ENCODE measurements around the gene DLGAP1. TPM values are rescaled to one million over a fixed set of nuclear protein-coding genes. Genes with fewer than 3 reads are reported as not detected.

DLGAP1 gene
- total RNA-seq, 1 donor from 2014 or later: 11.5 TPM

- H3K27me3 Mint-ChIP-seq (ENCODE audit: low read depth): no peaks in the 10 kb centered on the region
- DNase-seq (ENCODE audit: low read depth, low spot score): no peak
- H3K36me3 Mint-ChIP-seq (ENCODE audit: low read depth): no peaks in the 10 kb centered on the region
- H3K4me3 Mint-ChIP-seq: no peak overlapping the region
- no peak overlapping the region for H3K27ac Mint-ChIP-seq (ENCODE audit: unreplicated experiment)
- peaks cover 14% of the 10 kb centered on the region for H3K4me1 Mint-ChIP-seq
- no peaks in the 10 kb centered on the region for H3K9me3 Mint-ChIP-seq
- no peak for TF ChIP-seq CTCF (conservative IDR thresholded peaks at IDR 0.05)
Observed at GRCh38 chr18:3793545-3793944, 661.6 kb downstream of the DLGAP1 start.

GRCh38 chr18:3793111-3793510 is 662.0 kb downstream of the DLGAP1 start:
- H3K27ac Mint-ChIP-seq (ENCODE audit: unreplicated experiment): no peak overlapping the region
- no peak for TF ChIP-seq CTCF (conservative IDR thresholded peaks at IDR 0.05)
- H3K9me3 Mint-ChIP-seq: no peaks in the 10 kb centered on the region
- H3K4me3 Mint-ChIP-seq: no peak overlapping the region
- no peak for DNase-seq (ENCODE audit: low read depth, low spot score)
- no peaks in the 10 kb centered on the region for H3K27me3 Mint-ChIP-seq (ENCODE audit: low read depth)
- H3K36me3 Mint-ChIP-seq (ENCODE audit: low read depth): no peaks in the 10 kb centered on the region
- H3K4me1 Mint-ChIP-seq: peaks cover 12% of the 10 kb centered on the region

- Mint-ChIP-seq H3K27me3 (ENCODE audit: low read depth) (no peaks in the 10 kb centered on the region), H3K4me3 (no peak overlapping the region)
- no peak for TF ChIP-seq CTCF (conservative IDR thresholded peaks at IDR 0.05)
Observed at GRCh38 chr18:3792711-3793110, 662.4 kb downstream of the DLGAP1 start.

GRCh38 chr18:3791238-3791637 is 663.9 kb downstream of the DLGAP1 start:
- H3K36me3 Mint-ChIP-seq (ENCODE audit: low read depth): peaks cover 2% of the 10 kb centered on the region
- no peak overlapping the region for H3K4me3 Mint-ChIP-seq
- no peak overlapping the region for H3K27ac Mint-ChIP-seq (ENCODE audit: unreplicated experiment)
- no peaks in the 10 kb centered on the region for H3K9me3 Mint-ChIP-seq
- no peaks in the 10 kb centered on the region for H3K27me3 Mint-ChIP-seq (ENCODE audit: low read depth)
- TF ChIP-seq CTCF (conservative IDR thresholded peaks at IDR 0.05): no peak
- DNase-seq (ENCODE audit: low read depth, low spot score): no peak
- peaks cover 9% of the 10 kb centered on the region for H3K4me1 Mint-ChIP-seq

More at GRCh38 chr18:3792711-3793110, 662.4 kb downstream of the DLGAP1 start:
- Mint-ChIP-seq H3K4me1 (peaks cover 9% of the 10 kb centered on the region), H3K36me3 (ENCODE audit: low read depth) (no peaks in the 10 kb centered on the region), H3K9me3 (no peaks in the 10 kb centered on the region), H3K27ac (ENCODE audit: unreplicated experiment) (no peak overlapping the region)
- no peak for DNase-seq (ENCODE audit: low read depth, low spot score)

- Mint-ChIP-seq H3K36me3 (ENCODE audit: low read depth) (peaks cover 5% of the 10 kb centered on the region), H3K27me3 (ENCODE audit: low read depth) (no peaks in the 10 kb centered on the region), H3K9me3 (peaks cover 3% of the 10 kb centered on the region), H3K4me3 (no peak overlapping the region), H3K4me1 (peaks cover 9% of the 10 kb centered on the region), H3K27ac (ENCODE audit: unreplicated experiment) (no peak overlapping the region)
- DNase-seq (ENCODE audit: low read depth, low spot score): no peak
- no peak for TF ChIP-seq CTCF (conservative IDR thresholded peaks at IDR 0.05)
Observed at GRCh38 chr18:3790703-3791102, 664.4 kb downstream of the DLGAP1 start.

GRCh38 chr18:3789525-3789924 is 665.6 kb downstream of the DLGAP1 start:
- Mint-ChIP-seq H3K4me3 (no peak overlapping the region), H3K27me3 (ENCODE audit: low read depth) (no peaks in the 10 kb centered on the region)

More at GRCh38 chr18:3789525-3789924, 665.6 kb downstream of the DLGAP1 start:
- no peak for DNase-seq (ENCODE audit: low read depth, low spot score)
- Mint-ChIP-seq H3K27ac (ENCODE audit: unreplicated experiment) (no peak overlapping the region), H3K36me3 (ENCODE audit: low read depth) (peaks cover 8% of the 10 kb centered on the region), H3K4me1 (peaks cover 9% of the 10 kb centered on the region), H3K9me3 (peaks cover 3% of the 10 kb centered on the region)
- TF ChIP-seq CTCF (conservative IDR thresholded peaks at IDR 0.05): no peak
